OCI-LY3 (cell line): ENCODE data around the gene CCDC172.
"Not testable (repeated sequence)": the region's sequence is repeated elsewhere in the genome, so short reads cannot be mapped to it uniquely, and the experiment has no call there.

Experiments
- EZH2phosphoT487 ChIP-seq: fragments of 200-600 bp; shearing (Covaris generic); IDR thresholded peaks from 2 replicates; pipeline ENCODE4 v1.6.1; 2018; ENCODE audit warnings: antibody characterized with exemption, mixed run types, low read depth
- TF ChIP-seq, protein P1 (sequence below): fragments of 200-600, 300-600 bp; sonication (generic); IDR thresholded peaks from 2 replicates; pipeline ENCODE4 v1.5.1; 2014; ENCODE audit warnings: antibody characterized with exemption, low read length, low read depth

DNA sequence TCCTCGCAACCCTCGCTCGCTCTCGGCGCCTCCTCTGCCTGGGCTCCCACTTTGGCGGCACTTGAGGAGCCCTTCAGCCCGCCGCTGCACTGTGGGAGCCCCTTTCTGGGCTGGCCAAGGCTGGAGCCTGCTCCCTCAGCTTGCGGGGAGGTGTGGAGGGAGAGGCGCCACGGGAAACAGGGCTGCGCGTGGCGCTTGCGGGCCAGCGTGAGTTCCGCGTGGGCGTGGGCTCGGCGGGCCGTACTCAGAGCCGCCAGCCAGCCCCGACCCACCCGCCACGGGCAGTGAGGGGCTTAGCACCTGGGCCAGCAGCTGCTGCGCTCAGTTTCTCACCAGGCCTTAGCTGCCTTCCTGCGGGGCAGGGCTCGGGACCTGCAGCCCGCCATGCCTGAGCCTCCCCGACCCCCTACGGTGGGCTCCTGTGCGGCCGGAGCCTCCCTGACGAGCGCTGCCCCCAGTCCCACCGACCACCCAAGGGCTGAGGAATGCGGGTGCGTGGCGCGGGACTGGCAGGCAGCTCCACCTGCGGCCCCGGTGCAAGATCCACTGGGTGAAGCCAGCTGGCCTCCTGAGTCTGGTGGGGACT, 69.1 kb downstream of the CCDC172 start:
- TF ChIP-seq, protein P1, sequence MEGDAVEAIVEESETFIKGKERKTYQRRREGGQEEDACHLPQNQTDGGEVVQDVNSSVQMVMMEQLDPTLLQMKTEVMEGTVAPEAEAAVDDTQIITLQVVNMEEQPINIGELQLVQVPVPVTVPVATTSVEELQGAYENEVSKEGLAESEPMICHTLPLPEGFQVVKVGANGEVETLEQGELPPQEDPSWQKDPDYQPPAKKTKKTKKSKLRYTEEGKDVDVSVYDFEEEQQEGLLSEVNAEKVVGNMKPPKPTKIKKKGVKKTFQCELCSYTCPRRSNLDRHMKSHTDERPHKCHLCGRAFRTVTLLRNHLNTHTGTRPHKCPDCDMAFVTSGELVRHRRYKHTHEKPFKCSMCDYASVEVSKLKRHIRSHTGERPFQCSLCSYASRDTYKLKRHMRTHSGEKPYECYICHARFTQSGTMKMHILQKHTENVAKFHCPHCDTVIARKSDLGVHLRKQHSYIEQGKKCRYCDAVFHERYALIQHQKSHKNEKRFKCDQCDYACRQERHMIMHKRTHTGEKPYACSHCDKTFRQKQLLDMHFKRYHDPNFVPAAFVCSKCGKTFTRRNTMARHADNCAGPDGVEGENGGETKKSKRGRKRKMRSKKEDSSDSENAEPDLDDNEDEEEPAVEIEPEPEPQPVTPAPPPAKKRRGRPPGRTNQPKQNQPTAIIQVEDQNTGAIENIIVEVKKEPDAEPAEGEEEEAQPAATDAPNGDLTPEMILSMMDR, result not testable (repeated sequence)
- not testable (repeated sequence) for TF ChIP-seq EZH2phosphoT487
